Keratinocyte (primary cell): ENCODE results near the gene SSNA1. TPM values are rescaled to one million over a fixed set of nuclear protein-coding genes. Genes with fewer than 3 reads are reported as not detected.

Experiments
- DNase-seq: peaks from one replicate; pipeline ENCODE4 v3.0.0-alpha.2; 2011; ENCODE audit warnings: low read depth, missing footprints, low spot score
- FAIRE-seq: peaks from 2 replicates; lab custom pipeline; 2011; peaks lifted over from hg19 to GRCh38; lab: Jason Lieb, UNC
- H2AFZ ChIP-seq: 2 replicates; pipeline ENCODE4 v1.6.0; 2012; ENCODE audit warnings: low read length, control low read depth, inconsistent platforms; ENCODE audit not compliant: control insufficient read depth
- H3K27ac ChIP-seq: 2 replicates; pipeline ENCODE4 v1.5.1; 2011; ENCODE audit warnings: low read length; ENCODE audit not compliant: control insufficient read depth, insufficient read depth
- H3K27me3 ChIP-seq: 3 replicates; pipeline ENCODE4 v1.6.0; 2011; ENCODE audit warnings: low read length; ENCODE audit not compliant: control insufficient read depth, insufficient read depth; ENCODE audit errors: extremely low read depth
- H3K36me3 ChIP-seq, 2 experiments: 2 replicates in 1 of 2; 3 replicates in 1 of 2; pipeline ENCODE4 v1.5.1; 2011; ENCODE audit warnings: low read length in 2 of 2, mild to moderate bottlenecking in 1 of 2; ENCODE audit not compliant: control insufficient read depth in 2 of 2, insufficient read depth in 2 of 2; ENCODE audit errors: extremely low read depth in 1 of 2
- H3K4me1 ChIP-seq: 3 replicates; pipeline ENCODE4 v1.5.1; 2011; ENCODE audit warnings: low read length; ENCODE audit not compliant: control insufficient read depth, insufficient read depth; ENCODE audit errors: extremely low read depth
- H3K4me2 ChIP-seq: 3 replicates; pipeline ENCODE4 v1.6.0; 2011; ENCODE audit warnings: low read depth, low read length; ENCODE audit not compliant: control insufficient read depth, insufficient read depth; ENCODE audit errors: extremely low read depth
- H3K4me3 ChIP-seq, 3 experiments: fragments of 200-600 bp in 1 of 3; sonication (generic) in 1 of 3; 2 replicates in 2 of 3; 3 replicates in 1 of 3; pipeline ENCODE4 v1.5.1; 2011 to 2016; ENCODE audit warnings: low read length in 3 of 3, mild to moderate bottlenecking in 3 of 3, control low read depth in 2 of 3, inconsistent platforms in 1 of 3, low read depth in 1 of 3, mixed read lengths in 1 of 3, mixed run types in 1 of 3, moderate library complexity in 1 of 3; ENCODE audit not compliant: control insufficient read depth in 2 of 3, insufficient read depth in 2 of 3; ENCODE audit errors: extremely low read depth in 1 of 3
- H3K79me2 ChIP-seq: 2 replicates; pipeline ENCODE4 v1.6.0; 2012; ENCODE audit warnings: low read length; ENCODE audit not compliant: control insufficient read depth, insufficient read depth
- H3K9ac ChIP-seq: 3 replicates; pipeline ENCODE4 v1.6.0; 2011; ENCODE audit warnings: low read length; ENCODE audit not compliant: control insufficient read depth, insufficient read depth; ENCODE audit errors: extremely low read depth
- H3K9me1 ChIP-seq: 3 replicates; pipeline ENCODE4 v1.6.0; 2011; ENCODE audit warnings: low read length; ENCODE audit not compliant: control insufficient read depth, insufficient read depth; ENCODE audit errors: extremely low read depth
- H3K9me3 ChIP-seq: 2 replicates; pipeline ENCODE4 v1.5.1; 2012; ENCODE audit warnings: low read depth, low read length; ENCODE audit not compliant: control insufficient read depth
- H4K20me1 ChIP-seq: 3 replicates; pipeline ENCODE4 v1.6.0; 2011; ENCODE audit warnings: low read length; ENCODE audit not compliant: control insufficient read depth, insufficient read depth; ENCODE audit errors: extremely low read depth
- EZH2 ChIP-seq: IDR thresholded peaks from one replicate; pipeline ENCODE4 v1.6.1; 2012; ENCODE audit warnings: inconsistent platforms, mild to moderate bottlenecking, low read length, moderate library complexity
- dilution Hi-C: fragments of 300-500 bp; cut with MboI; formaldehyde crosslinking; loops from one replicate; pipeline ENCODE4 v1.7.0; 2020; ENCODE audit warnings: low sequenced_read_pairs; ENCODE audit not compliant: extremely low pct_ligation_motif_present
- polyA plus RNA-seq, 5 experiments: library from polyadenylated mRNA; depleted of rRNA in 3 of 5; stranded (reverse) in 3 of 5; stranded (forward) in 1 of 5; unstranded in 1 of 5; fragments of >200 nt; gene quantifications; 1 replicate in 1 of 5; 2 replicates in 3 of 5; 3 replicates in 1 of 5; pipeline versions ENCODE4 v1.2.1 to v1.2.3, GENCODE V29; 2011 to 2012; ENCODE audit warnings: missing spikeins in 2 of 5, low read depth in 1 of 5, low replicate concordance in 1 of 5
- TF ChIP-seq, protein P1 (sequence below), 3 experiments: IDR thresholded peaks in 1 of 3; conservative IDR thresholded peaks in 1 of 3; optimal IDR thresholded peaks in 1 of 3; 2 replicates in 2 of 3; 3 replicates in 1 of 3; pipeline versions ENCODE3 to v1.5.1; 2011; ENCODE audit warnings: low read length in 3 of 3, mild to moderate bottlenecking in 3 of 3, moderate library complexity in 2 of 3, control low read depth in 1 of 3, inconsistent platforms in 1 of 3; ENCODE audit not compliant: insufficient read depth in 2 of 3; ENCODE audit errors: extremely low read depth in 1 of 3

Gene SSNA1
- polyA plus RNA-seq, 1 donor (not counting 4 experiments of a cell fraction or from before 2014, with no cell fraction given): 45.3 TPM

DNA sequence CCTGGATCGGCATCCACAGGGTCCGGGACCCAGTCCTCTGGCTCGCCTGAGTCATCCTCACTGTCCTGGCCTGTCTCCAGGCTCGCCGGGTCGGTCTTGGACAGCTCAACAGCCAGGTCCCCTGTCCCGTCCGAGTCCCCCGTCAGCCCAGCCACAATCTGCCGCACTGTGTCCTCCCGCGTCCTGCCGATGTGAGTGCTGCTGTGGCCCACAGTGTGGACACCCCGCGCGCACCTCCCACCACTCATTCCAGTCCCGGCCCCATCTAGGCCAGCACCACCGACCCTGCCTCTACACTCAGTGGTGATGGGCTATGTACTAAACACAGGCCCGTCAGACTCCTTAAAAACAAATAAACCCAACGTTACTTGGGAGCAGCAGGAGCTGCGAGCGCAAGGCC, 6.8 kb upstream of the SSNA1 start:
- no peak overlapping the region for H3K27ac ChIP-seq

DNA sequence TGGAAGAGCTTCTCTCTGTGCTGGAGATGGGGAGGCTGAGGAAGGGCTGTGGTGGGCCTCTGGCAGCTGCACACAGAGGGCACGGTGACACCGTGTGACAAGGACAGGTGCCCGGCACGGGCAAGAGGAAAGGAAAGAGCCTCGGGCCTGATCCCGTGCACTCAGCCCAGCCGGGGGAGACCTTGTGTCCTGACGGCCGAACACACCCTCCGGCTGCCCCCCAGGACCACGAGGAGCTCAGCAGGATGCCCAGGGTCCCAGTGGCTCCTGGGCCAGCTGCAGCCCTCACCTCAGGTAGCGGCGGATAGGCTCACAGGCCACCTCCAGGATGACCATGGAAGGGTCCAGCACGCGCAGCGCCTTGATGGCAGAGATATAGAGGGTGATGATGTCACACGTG, 5.6 kb upstream of the SSNA1 start:
- Histone ChIP-seq H3K4me1 (peaks cover 12% of the 10 kb centered on the region), H3K36me3 (peaks cover 18 to 21% of the 10 kb centered on the region in 2 experiments), H4K20me1 (no peaks in the 10 kb centered on the region), H3K4me3 (no peak overlapping the region), H3K9ac (no peak overlapping the region), H3K27ac (no peak overlapping the region), H3K27me3 (no peaks in the 10 kb centered on the region), H3K9me1 (no peaks in the 10 kb centered on the region), H3K4me2 (no peak overlapping the region), H3K79me2 (peaks cover 25% of the 10 kb centered on the region), H2AFZ (no peak overlapping the region), H3K9me3 (no peaks in the 10 kb centered on the region)
- TF ChIP-seq, protein P1, sequence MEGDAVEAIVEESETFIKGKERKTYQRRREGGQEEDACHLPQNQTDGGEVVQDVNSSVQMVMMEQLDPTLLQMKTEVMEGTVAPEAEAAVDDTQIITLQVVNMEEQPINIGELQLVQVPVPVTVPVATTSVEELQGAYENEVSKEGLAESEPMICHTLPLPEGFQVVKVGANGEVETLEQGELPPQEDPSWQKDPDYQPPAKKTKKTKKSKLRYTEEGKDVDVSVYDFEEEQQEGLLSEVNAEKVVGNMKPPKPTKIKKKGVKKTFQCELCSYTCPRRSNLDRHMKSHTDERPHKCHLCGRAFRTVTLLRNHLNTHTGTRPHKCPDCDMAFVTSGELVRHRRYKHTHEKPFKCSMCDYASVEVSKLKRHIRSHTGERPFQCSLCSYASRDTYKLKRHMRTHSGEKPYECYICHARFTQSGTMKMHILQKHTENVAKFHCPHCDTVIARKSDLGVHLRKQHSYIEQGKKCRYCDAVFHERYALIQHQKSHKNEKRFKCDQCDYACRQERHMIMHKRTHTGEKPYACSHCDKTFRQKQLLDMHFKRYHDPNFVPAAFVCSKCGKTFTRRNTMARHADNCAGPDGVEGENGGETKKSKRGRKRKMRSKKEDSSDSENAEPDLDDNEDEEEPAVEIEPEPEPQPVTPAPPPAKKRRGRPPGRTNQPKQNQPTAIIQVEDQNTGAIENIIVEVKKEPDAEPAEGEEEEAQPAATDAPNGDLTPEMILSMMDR (optimal IDR thresholded peaks at IDR 0.05 in 1 of 3, IDR thresholded peaks at IDR 0.05 in 1 of 3, conservative IDR thresholded peaks at IDR 0.05 in 1 of 3; ENCODE audit: extremely low read depth in 1 of 3, insufficient read depth in 2 of 3, low read length in 3 of 3): no peak
- no peak for TF ChIP-seq EZH2
- FAIRE-seq (no peak), DNase-seq (no peak)
- dilution Hi-C loops: no loop called here

More for the DNA sequence above, 6.8 kb upstream of the SSNA1 start:
- Histone ChIP-seq H3K4me1 (peaks cover under 1% of the 10 kb centered on the region), H3K9me3 (no peaks in the 10 kb centered on the region), H3K4me3 (no peak overlapping the region), H3K36me3 (peaks cover 18 to 21% of the 10 kb centered on the region in 2 experiments), H3K79me2 (peaks cover 13% of the 10 kb centered on the region), H2AFZ (no peak overlapping the region), H3K27me3 (no peaks in the 10 kb centered on the region), H4K20me1 (peaks cover 1% of the 10 kb centered on the region), H3K9me1 (no peaks in the 10 kb centered on the region), H3K4me2 (no peak overlapping the region), H3K9ac (no peak overlapping the region)
- dilution Hi-C loops: no loop called here
- no peak for FAIRE-seq
- DNase-seq: no peak
- TF ChIP-seq, protein P1 (optimal IDR thresholded peaks at IDR 0.05 in 1 of 3, IDR thresholded peaks at IDR 0.05 in 1 of 3, conservative IDR thresholded peaks at IDR 0.05 in 1 of 3; ENCODE audit: extremely low read depth in 1 of 3, insufficient read depth in 2 of 3, low read length in 3 of 3): no peak
- no peak for TF ChIP-seq EZH2
